Left colon (tissue), 2 donors: ENCODE results near the gene ANKRD10. TPM values are rescaled to one million over a fixed set of nuclear protein-coding genes. Genes with fewer than 3 reads are reported as not detected.

Experiments
- ATAC-seq: fragments of 200-7000 bp; cut with Tn5 transposase; one replicate; pipeline ENCODE4 v1.9.1; 2020; ENCODE audit warnings: mild to moderate bottlenecking, moderate library complexity
- DNase-seq, 2 donors: peaks; one replicate each; pipeline ENCODE4 v3.0.0-alpha.2; 2020
- intact Hi-C, 2 donors: fragments of 100-400 bp; cut with DNase I in 1 of 2; cut with micrococcal nuclease in 1 of 2; formaldehyde crosslinking; loops; one replicate each; pipeline versions ENCODE4 v1.11.2 to v1.14.0; 2022; cut with DNase I, micrococcal nuclease
- total RNA-seq, 2 donors: library from RNA; stranded (reverse); fragmentation: NEBNext Ultra II Directional; extraction: Animal tissue kit (Norgen Biotek cat#: 25700); gene quantifications; one replicate each; pipeline ENCODE4 v1.2.1, GENCODE V29; 2021
- donor health status: DM: no; HTN: no; CAD: no.
- donor health status: DM: yes; HTN: yes; CAD: no.

The ANKRD10 gene
- total RNA-seq, 2 donors from 2014 or later: 116 to 121 TPM

GRCh38 chr13:110921695-110922094 is 6.8 kb upstream of the ANKRD10 start:
- no peak for ATAC-seq
- intact Hi-C loops: loop anchor here in 1 of 2 donors (10.0 kb wide), 1 partner anchor 123 kb away; no protein-coding TSS in a partner anchor
- no peak for DNase-seq

GRCh38 chr13:110921209-110921608 is 6.3 kb upstream of the ANKRD10 start:
- no peak for ATAC-seq
- intact Hi-C loops: loop anchor here in 1 of 2 donors (10.0 kb wide), 1 partner anchor 124 kb away; no protein-coding TSS in a partner anchor

GRCh38 chr13:110920038-110920437 is 5.2 kb upstream of the ANKRD10 start:
- ATAC-seq: no peak
- intact Hi-C loops: loop anchor here in 1 of 2 donors (10.0 kb wide), 1 partner anchor 125 kb away; no protein-coding TSS in a partner anchor
- no peak for DNase-seq

More at GRCh38 chr13:110921209-110921608, 6.3 kb upstream of the ANKRD10 start:
- DNase-seq: no peak

GRCh38 chr13:110916301-110917142 is 1.7 kb upstream of the ANKRD10 start:
- intact Hi-C loops: no loop called here
- ATAC-seq (no peak), DNase-seq (no peak)

GRCh38 chr13:110915874-110916206 is 971 bp upstream of the ANKRD10 start:
- no peak for DNase-seq
- intact Hi-C loops: no loop called here
- no peak for ATAC-seq

GRCh38 chr13:110914331-110915056 is 375 bp downstream of the ANKRD10 start:
- ATAC-seq: peak; percentile 20
- peak; percentile 65 to 85 for DNase-seq
- intact Hi-C loops: no loop called here

- DNase-seq (peak in 1 of 2 donors; percentile 50), ATAC-seq (peak; percentile 18)
- intact Hi-C loops: no loop called here
Measured at GRCh38 chr13:110914081-110914330, 863 bp downstream of the ANKRD10 start.

- ATAC-seq (peak; percentile 34), DNase-seq (peak; percentile 43 to 71)
- intact Hi-C loops: no loop called here
Measured at GRCh38 chr13:110913322-110914080, 1.4 kb downstream of the ANKRD10 start.

GRCh38 chr13:110912651-110913051 is 2.2 kb downstream of the ANKRD10 start:
- DNase-seq (no peak), ATAC-seq (no peak)
- intact Hi-C loops: no loop called here

GRCh38 chr13:110911880-110912279 is 3.0 kb downstream of the ANKRD10 start:
- no peak for DNase-seq
- no peak for ATAC-seq
- intact Hi-C loops: no loop called here

GRCh38 chr13:110910013-110910890 is 4.6 kb downstream of the ANKRD10 start:
- ATAC-seq (no peak), DNase-seq (peak in 1 of 2 donors; percentile 59)
- intact Hi-C loops: no loop called here

GRCh38 chr13:110907951-110908898 is 6.6 kb downstream of the ANKRD10 start:
- ATAC-seq (peak; percentile 75), DNase-seq (peak; percentile 68 to 78)
- intact Hi-C loops: loop anchor here in 1 of 2 donors (10.0 kb wide), 1 partner anchor 183 kb away; no protein-coding TSS in a partner anchor

- no peak for DNase-seq
- intact Hi-C loops: loop anchor here in 1 of 2 donors (10.0 kb wide), 1 partner anchor 182 kb away; no protein-coding TSS in a partner anchor
- no peak for ATAC-seq
Measured at GRCh38 chr13:110907301-110907700, 7.6 kb downstream of the ANKRD10 start.

- intact Hi-C loops: loop anchor here in 1 of 2 donors (10.0 kb wide), 1 partner anchor 180 kb away; no protein-coding TSS in a partner anchor
- no peak for ATAC-seq
- no peak for DNase-seq
Measured at GRCh38 chr13:110904748-110905147, 10.1 kb downstream of the ANKRD10 start.

GRCh38 chr13:110902370-110902769 is 12.5 kb downstream of the ANKRD10 start:
- no peak for ATAC-seq
- intact Hi-C loops: loop anchor here in 1 of 2 donors (10.0 kb wide), 1 partner anchor 178 kb away; no protein-coding TSS in a partner anchor

GRCh38 chr13:110897521-110897920 is 17.3 kb downstream of the ANKRD10 start:
- intact Hi-C loops: no loop called here
- ATAC-seq: no peak

More at GRCh38 chr13:110902370-110902769, 12.5 kb downstream of the ANKRD10 start:
- DNase-seq: no peak

GRCh38 chr13:110897014-110897413 is 17.9 kb downstream of the ANKRD10 start:
- DNase-seq (no peak), ATAC-seq (no peak)
- intact Hi-C loops: no loop called here

More at GRCh38 chr13:110897521-110897920, 17.3 kb downstream of the ANKRD10 start:
- DNase-seq: no peak
